ENCODE results near the gene TCP1.
"Not testable (repeated sequence)": the region's sequence is repeated elsewhere in the genome, so short reads cannot be mapped to it uniquely, and the experiment has no call there.

DNA sequence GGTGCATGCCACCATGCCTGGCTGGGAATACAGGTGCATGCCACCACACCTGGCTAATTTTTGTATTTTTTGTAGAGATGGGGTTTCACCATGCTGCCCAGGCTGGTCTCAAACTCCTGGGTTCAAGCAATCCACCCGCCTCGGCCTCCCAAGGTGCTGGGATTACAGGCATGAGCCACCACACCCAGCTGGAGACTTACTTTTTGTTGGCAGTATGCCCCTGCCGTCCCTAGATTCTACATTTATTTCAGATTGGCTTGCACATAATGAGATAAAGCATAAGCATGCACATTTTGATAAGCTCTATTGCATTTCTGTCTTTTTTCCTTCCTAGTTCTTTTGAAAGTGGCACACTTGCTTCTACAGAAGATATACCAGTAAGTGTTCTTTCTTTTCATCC lies 27.4 kb upstream of the TCP1 start:
- TF ChIP-seq, protein P1, sequence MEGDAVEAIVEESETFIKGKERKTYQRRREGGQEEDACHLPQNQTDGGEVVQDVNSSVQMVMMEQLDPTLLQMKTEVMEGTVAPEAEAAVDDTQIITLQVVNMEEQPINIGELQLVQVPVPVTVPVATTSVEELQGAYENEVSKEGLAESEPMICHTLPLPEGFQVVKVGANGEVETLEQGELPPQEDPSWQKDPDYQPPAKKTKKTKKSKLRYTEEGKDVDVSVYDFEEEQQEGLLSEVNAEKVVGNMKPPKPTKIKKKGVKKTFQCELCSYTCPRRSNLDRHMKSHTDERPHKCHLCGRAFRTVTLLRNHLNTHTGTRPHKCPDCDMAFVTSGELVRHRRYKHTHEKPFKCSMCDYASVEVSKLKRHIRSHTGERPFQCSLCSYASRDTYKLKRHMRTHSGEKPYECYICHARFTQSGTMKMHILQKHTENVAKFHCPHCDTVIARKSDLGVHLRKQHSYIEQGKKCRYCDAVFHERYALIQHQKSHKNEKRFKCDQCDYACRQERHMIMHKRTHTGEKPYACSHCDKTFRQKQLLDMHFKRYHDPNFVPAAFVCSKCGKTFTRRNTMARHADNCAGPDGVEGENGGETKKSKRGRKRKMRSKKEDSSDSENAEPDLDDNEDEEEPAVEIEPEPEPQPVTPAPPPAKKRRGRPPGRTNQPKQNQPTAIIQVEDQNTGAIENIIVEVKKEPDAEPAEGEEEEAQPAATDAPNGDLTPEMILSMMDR (conservative IDR thresholded peaks at IDR 0.05; ENCODE audit: low read depth in 2 of 2) = not testable (repeated sequence)
- TF ChIP-seq EZH2 (IDR thresholded peaks at IDR 0.05; ENCODE audit: low read depth, unreplicated experiment) = not testable (repeated sequence)

All from GM23338 (cell line).